CD4-positive, alpha-beta T cell treated with Interleukin-17A for 1 hour (primary cell): ENCODE measurements around the gene COL4A1.

Experiments used
- DNase-seq: peaks from one replicate; pipeline ENCODE4 v3.0.0-alpha.2; 2020

COL4A1 gene

DNA sequence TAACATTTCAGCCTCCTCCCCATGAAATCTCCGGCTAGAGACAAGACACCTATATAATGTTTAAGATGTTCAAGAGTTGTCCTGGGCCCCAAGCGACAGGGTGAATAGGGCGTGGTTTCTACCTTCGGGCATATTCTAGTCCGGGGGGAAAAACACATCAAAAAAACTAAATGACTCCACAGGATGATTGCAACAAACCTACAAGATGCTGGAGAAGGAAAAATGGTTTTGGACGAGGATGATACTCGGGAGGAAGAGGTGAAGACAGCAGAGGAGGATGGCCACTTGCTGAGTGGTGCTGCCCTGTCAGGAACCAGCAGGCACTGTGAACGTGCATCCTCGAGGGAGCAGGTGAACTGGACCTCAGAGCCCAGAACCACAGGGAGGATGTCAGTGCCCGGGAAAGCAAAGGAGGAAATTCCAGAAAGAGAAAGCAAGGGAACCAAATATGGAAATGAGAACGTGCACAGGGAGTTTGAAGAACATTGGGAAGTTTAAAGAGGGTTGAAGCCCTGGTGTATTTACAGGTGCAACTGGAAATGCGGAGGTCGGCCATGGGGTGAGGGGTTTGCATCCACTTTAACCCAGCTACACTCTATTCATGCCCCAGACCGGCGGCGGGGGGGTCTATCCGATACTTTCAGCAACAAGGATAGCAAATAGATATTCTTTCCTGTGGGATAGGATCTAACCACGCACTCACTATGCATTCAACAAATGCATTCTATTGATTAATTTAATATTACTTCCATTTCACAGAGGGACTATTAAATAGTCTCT is 50.6 kb downstream of the COL4A1 start:
- DNase-seq = no peak

DNA sequence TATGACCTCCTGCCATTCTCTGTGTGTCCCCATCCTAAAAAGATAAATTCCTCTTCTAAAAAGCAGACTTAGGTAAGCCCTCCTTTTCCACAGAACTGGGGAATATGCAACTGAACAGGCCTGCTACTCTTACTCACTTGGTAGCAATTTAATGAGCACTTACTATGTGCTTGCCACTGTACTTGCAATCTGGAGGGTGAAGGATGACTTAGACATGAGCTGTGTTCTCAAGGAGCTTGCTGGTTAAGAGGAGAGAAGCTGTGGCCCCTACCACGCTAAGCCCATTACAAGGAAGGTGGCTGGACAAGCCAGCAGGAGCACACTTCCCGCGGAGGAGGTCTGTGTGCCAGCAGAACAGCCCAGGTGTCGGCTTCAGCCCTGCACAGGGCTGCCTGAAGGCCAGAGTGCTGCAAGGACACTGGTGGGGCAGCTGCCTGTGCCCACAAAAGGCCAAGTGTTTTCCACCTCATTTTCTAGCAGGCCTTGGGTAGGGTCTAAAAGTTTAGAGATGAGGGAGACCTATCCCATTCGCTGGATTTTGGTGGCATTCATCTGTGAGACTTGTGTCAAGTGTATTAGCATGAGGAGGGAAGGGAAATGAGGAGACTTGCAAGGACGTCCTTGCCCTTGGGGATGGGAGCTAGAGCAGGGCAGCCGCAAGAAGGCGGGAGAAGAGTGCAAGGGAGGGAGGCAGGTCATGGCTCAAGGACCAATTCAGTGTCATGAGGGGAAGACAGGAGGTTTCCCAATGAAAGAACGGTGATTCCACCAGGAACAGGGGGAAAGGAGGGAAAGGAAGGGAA is 52.0 kb downstream of the COL4A1 start:
- no peak for DNase-seq

DNA sequence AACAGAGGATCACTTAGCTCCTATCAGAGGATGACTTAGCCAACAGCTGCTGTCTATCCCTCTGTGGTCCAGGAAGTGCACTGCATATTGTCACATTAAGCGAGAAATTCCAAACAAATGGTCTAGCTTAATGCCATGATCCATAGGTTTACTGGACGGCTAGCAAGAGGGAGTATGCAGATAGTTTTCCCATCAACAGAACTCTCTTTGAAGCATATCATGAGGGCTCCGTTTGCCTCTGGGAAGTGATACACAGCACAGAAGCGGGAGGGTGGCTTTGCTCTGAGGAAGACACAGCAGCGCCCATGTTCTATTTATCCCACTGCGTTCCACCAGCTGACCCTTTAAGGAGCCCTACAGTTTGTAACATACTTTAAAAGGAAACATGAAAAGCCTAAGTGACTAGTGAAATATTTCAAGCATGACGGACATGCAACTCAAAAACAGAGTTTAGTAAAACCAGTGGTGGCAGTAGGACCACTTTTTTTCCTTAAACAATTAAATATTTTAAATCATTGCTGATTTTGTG is 52.7 kb downstream of the COL4A1 start:
- no peak for DNase-seq

DNA sequence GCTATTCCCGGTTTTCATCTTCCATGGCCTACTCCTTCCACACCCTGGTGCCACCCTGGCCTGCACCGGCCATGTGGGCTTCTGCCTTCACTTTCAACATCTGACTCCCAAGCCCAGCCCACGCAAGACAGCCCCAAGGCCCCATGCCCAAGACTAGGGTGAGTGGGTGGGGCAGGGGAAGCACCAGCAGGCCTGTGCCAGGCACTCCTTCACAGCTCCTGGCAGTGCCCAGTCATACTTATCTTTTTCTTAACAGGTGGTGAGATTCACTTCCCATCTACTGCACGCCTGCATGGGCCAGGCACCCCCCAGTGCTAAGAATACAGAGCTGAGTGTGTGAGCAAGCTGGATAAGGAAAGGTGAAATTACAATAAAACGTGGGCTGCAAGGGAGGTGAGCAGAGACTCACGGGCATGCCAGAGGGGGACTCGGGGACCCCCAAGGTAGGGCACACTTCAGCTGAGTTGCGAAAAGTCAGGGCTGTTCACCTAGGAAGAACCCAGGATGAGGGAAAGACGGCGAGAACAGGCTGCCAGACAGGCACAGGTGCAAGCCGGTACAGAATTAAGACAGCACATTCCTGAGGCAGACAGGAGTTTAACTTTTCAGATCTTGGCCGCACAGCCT is 55.7 kb downstream of the COL4A1 start:
- no peak for DNase-seq

DNA sequence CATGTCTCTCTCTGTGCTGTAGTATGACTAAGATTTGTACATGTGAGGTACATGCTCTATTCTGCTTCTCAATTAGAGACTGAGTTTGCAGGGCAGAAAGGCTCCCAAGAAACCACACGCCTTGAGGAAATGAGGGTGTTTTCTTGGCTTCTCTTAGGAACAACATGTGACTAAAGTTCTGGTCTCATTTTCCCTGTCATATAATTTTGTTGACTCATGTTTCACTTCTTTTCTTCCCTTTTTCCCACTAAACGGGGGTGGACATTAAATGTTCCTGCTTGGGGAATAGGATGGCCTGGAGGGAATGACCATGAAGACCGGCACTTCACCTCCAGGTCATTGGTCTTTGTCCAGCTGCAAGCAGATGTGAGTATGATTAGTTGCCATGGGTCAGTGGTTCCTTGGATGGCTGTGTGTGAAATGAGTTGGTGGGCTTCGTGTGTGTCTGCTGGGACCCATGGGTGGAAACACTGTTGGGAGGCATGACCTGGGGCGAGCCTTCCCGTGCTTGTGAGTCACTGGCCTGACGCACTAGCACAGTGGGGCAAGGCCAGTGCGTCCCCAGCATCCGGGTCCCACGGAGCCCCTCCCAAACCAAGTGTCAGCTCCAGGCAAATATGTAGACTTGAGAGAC is 56.6 kb downstream of the COL4A1 start:
- DNase-seq = no peak

DNA sequence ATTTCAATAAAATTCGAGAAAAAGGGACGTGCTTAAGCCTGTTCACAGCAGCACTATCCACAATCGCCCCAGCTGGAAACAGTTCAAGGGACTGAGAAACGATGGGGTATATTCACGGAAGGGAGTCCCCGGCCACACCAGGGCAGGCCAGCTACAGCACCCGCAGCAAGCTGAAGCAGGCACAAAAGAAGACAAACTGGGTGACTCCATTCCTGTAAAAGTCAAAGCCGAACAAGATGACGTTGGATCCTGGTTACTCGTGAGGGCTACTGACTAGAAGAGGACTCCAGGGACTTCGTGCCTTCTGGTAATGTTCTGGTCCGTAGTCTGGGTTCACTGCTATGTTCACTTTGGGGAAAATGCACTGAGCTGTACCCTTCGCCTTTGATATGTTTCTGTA is 57.6 kb downstream of the COL4A1 start:
- no peak for DNase-seq

DNA sequence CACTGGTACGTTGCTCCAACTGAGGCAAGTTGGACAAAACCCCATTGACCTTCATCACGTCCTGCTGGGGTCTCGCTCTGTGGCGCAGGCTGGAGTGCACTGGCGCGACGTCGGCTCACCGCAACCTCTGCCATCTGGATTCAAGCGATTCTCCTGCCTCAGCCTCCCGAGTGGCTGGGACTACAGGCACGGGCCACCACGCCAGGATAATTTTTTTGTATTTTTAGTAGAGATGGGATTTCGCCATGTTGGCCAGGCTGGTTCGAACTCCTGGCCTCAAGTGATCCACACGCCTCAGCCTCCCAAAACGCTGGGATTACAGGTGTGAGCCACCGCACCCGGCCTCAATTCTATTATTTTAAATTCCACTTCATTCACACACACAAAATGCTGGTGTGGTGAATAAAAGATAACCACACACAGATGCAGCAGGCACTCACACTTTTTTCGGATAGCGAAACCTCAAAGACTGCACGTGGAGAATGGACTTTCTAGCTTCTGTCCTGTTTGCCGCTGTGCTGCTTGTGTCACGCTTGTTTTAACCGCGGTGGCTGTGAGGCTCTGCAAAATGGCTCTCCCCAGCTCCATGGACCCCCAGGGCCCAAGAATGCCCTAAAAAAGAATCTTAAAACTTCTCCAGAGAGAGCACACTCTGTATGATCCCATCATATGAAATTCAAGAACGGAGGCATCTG is 58.4 kb downstream of the COL4A1 start:
- no peak for DNase-seq

DNA sequence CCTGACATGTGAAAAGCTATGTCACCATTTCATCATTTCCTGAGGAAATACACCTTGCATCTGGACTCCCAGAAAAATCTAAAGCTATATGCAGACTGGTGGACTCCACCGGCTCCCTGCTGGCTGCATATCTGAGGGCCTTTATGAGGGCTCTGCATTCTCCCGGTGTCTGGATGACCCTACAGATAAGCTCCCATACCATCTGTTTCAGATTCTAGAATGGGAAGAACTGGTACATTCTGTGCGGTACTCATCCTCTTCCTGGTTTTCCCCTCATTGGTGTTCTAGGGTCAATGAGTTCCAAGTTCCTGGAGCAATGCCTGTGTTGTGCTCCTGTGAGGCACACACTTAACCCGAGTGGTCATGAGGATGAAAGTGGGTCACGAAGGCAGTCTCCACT is 60.4 kb downstream of the COL4A1 start:
- DNase-seq = no peak

DNA sequence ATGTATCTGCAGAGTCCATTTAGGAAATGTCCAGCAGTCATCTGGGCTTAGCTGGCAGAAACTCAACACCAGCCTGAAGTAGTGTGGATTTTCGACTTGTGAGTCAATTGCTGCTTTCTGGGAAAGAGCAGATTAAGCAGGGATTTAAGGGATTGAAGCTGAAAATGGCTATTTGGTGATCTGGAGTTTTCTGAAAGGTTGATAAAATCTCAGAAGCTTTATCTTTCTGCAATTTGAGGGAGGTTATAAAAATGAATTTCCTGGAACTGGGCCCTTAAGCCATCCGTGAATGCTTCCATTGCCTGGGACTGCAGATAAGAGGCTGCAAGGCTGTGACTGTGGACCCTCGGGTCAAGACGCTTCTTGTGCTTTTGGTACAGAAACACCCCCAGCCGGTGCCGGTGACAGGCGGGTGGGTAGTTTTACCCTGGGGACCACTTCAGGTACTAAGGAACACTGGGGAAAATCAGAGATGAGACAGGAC is 61.5 kb downstream of the COL4A1 start:
- no peak for DNase-seq

DNA sequence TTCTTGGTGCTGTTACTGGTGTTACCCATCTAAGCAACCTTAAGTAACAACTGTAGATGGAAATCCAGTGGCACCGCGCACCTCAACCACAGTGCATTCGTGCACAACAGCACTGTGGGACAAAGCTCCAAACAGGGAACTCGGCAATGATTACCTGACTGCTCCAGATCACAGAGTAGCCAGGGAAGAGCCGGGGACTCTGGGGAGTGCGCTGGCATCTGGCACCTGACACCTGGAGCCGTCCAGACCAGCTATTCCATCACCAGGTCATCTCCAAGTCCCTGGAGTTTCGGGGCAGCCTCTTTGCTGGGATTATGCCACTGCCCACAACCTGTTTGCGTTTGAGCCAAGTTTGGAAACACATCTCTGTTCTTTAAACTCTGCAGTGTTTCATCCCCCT is 62.0 kb downstream of the COL4A1 start:
- DNase-seq = no peak

DNA sequence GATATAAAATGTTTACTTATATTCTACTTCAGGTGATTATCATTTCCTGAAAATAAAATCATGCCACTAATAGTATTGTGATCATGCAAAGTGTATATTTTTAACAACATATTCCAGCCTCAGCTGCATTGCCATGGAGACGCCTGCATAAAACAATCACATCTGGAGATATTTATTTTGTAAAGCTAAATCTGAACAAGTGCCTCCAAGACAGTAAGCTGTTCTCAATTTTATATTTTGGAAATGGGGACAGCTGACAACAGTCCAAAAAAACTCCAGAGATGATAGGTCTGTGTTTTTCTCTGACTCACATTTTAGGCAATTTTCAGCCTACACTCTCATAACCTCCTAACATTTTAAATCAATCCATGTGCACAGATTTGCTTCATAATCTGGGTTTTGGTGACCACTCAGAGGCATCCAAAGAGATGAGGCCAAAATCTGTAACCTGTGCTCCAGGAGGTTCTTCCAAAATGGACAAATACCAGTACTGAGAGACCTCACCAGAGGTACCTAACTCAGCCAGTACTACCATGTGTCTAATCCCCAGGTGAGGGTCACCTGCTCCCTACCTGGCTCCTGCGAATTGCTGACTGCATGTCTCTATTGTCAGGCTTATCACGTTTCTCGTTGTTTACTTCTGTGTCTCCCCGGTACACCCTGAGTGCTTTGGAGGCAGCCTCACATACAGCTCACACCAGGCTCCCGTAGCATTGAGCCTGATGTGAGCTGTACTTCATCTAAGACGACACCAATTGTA is 62.7 kb downstream of the COL4A1 start:
- DNase-seq = no peak

DNA sequence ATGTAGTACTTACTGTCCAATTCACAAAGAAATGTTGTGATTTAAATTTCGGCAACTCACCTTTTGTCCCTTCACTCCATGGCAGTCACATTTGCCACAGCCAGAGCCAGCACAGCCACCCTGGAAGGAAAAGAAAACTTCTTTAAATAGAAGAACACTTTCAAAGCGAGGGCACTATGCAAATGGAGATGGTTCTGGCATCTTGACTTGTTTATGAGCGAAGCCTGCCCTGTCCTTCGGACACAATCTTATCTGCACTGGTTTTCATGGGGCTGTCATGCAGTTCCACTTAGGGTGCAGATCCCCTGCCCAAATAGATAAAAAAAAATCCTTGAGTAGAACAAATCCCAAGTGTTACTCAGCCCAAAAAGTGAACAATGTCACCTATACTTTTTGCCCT is 64.3 kb downstream of the COL4A1 start:
- DNase-seq = no peak

DNA sequence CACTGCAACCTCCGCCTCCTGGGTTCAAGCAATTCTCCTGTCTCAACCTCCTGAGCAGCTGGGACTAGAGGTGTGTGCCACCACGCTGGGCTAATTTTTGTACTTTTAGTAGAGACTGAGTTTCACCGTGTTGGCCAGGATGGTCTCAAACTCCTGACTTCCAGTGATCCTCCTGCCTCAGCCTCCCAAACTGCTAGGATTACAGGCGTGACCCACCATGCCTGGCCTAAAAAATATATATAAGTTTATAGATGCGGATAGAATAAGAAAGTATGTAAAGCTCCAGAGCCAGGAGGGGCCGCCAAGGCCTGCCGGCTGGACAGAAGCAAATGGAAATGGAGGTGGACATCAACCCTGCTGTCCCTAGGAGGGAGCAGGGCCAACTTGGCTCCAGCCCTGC is 66.0 kb downstream of the COL4A1 start:
- no peak for DNase-seq

DNA sequence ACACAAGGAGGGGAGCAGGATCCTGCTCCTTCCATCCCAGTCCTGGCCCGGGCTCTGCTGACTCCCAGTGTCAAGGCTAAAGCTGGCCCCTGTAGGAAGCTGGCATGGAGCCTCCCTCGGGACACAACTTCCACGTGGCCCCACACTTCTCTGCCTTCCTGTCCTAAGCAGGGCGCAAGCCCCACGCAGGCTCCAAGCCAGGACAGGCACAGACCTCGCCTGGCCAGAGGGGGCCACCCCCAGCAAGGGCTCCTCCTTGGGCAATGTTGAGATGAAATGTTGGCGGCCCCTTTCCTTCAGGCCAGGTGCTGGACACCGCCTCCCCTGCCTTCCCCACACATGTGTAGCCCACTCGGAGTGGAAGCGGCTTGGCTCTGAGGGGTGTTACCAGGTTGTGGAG is 66.6 kb downstream of the COL4A1 start:
- DNase-seq = no peak

DNA sequence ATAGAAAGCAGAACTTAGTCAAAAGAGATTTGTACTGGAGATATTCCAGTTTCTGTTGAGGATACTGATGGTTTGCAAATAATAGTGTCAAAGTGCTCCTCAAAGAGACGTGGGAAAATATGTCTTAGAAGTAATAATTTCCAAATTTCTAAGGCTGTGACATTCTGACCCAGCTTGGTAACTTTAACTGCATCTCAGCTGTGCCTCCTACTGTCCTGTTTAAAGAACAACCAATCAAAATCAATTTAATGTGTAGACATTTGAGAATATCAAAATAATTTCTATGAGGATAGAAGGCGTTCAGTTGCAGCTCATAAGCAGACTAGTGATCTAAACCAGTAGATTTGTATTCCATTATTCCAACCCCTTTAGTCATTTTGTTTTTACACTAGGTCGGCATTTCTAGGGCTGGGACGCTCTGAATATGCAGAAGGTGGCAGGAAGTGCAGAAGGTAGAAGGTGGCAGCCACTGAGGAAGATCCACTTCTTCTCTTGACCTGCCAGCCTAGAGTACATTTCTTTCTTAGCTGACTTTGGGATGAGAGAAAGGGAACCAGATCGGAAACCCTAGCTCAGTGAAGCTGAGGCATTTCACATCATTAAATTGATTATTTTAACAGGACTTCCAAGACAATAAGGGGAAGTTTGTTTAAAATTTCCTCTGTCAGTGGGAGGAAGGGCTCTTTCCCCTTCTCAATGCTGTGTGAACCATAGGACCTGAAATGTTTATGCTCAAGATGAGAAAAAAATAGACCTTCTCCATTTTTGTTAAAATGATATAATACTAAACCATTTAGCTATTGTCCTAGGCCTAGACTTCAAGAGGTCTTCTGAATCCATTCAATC is 67.5 kb downstream of the COL4A1 start:
- no peak for DNase-seq

DNA sequence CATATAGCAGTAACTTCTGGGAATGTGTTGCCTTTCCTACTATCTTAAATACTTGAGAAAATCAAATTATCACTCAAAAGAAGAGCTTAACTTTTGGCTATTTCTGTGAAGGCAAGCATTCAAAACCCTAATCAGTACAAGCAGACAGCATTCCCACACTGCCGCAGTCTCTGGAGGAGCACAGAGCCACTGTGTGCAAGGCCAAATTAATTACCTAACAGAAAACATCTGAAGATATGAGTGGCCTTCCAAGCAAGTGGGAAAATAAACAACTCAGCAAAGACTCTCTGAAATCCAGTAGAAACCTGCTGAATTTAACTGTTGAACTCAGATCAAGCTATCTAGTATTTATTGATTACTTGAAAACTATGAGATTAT is 68.2 kb downstream of the COL4A1 start:
- no peak for DNase-seq

DNA sequence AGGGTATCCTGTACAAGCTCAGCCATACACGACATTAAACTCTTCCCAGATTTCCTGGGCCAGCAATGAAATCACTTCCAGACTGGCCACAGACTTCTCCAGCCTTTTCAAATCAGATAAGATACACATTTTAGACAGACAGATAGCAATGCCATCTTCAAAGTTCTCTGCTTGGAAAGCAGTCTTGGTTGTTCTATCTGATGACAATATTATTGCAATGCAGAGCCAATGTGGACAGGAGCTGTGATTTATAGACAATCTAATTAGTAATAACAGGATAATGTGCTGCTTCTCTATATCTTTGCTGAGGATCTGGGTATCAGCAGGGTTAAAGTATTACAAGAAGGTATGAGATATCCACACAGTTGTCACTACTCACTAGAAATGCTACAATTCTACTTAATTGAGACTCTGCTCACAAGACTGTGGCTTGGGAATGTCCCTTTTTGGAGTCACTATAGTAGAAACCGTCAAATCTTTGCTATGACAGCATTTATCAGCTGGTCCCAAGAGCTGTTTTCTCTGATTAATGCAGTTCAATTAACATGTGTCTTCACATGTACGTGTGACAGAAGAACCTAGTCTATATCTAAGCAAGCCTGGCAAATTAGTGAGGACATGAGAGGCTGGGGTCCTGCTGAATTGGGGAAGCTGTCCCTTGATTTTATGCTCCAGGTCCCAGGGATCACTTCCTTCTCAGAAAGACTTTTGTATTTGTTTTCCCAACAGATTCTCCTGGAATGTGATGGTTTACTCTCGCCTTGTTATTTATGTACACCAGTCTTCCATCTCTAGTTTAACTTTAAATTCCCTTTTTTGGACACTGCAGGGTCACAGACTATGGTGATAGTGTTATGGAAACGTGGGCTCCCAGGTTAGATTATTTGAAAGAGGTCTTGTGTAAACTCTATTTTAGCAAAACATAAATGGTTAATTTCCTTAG is 68.8 kb downstream of the COL4A1 start:
- no peak for DNase-seq

DNA sequence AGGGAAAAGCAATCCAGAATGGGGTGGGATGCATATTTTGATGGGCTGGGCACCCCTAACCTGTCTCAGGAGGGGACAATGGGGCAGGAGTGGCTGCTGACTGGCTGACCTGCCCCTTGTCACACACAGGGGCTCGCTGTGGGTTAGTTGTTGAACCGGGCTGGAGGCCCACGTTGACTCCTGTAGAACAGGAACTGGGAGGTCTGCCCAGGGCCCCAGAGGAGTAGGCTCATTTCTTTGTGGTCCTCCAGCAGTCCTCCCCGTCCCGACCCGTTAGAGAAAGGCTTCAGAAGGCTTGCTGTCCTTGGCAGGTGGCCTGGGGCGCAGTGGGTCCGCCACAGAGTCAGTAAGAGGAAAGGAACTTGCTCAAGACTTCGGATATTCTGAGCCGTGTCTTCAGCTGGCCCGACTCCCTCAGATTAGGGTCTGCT is 70.1 kb downstream of the COL4A1 start:
- no peak for DNase-seq

DNA sequence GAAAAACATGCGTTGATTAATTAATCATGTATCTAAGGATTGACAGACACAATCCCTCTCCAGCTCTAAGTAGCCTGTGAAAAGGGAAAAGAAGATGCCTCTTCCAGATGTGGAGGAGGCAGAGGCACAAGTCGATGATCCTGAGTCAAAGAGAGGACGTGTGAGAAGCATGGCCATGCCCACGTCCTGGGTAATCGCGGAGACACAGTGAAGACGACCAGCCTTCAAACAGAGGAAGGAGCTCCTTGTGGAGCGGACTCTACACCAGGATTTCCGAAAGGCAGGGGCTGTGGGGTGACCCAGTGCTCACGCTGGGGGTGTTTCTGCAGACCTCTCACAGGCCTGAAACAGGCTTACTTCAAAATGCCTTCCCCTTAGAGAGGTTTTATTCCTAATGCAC is 70.5 kb downstream of the COL4A1 start:
- DNase-seq = no peak

DNA sequence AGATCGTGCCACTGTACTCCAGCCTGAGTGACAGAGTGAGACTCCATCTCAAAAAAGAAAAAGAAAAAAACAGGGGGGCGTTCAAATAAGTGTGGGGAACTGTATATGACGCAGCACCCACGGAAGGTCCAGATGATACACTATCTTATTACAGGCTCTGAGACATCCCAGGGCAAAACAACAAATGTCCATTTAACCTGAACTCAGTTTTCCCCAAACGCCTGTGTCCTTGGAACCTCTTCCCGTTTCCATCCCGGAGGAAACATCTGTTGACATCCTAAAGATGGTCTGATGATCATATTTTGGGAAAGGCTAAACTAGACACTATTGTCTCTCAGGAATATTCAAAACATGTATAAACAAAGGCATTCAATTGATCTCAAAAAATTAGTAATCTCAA is 72.4 kb downstream of the COL4A1 start:
- no peak for DNase-seq
